Measurements from ENCODE around the gene RIOK2. TPM values are rescaled to one million over a fixed set of nuclear protein-coding genes. Genes with fewer than 3 reads are reported as not detected.

RIOK2 gene
- total and polyA plus RNA-seq, 9 of the 15 experiments (the other 6 are each of a cell fraction or from before 2014, with no cell fraction given): 22.9 to 97.6 (median 47.8) TPM

DNA sequence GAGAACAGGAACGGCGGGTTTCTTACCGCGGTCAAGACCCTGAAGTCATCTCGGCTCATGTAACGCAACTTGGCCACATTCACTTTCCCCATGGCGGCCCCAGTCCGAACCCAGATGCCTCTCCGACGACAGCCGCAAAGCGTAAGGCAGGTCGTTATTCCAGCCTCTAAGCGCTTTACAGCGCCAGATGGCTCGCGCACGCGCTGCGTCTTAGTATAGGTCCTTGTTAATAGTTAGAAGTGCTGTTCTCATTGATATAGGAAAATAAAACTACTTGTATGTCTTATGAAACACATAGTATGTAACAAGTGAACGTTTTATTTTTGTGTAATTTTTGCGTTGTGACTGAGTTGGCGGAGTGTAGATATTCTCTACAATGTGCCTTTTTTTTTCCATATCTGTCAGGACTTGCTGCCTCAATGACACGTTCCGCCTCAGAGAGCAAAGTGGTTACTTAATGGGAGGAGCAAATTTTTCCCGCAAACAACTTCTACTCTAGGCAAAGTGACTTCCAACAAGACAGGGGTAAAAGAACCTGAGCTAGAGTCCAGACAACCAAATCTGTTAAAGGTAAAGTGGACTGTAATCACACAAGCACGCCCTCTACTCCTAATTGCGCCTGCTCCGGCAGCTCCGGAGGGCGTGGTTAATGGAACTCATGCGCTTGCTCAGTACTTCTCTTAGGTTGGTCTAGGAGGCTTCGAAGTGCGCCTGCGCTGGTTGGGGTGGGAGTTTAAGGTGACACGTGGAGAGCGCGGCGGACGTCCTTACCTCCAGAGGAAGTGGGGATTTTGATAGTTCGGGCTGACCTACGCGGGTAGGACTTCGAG is at the start of gene RIOK2 (continued):
- peak; percentile 95 to 97 for TF ChIP-seq MNT (conservative IDR thresholded peaks at IDR 0.05)
- TF ChIP-seq RBM25 (IDR thresholded peaks at IDR 0.05; ENCODE audit: low read depth, low read length, severe bottlenecking): peak; percentile 72
- peak; percentile 46; the same call in 1 of the 2 replicates for TF ChIP-seq JUN (IDR thresholded peaks at IDR 0.05; ENCODE audit: borderline replicate concordance, low read depth, low read length)
- peak; percentile 50; the same call in 1 of the 2 replicates for TF ChIP-seq JUN (CRISPR knock-in tag; IDR thresholded peaks at IDR 0.05; ENCODE audit: borderline replicate concordance)
- TF ChIP-seq HDAC1 (IDR thresholded peaks at IDR 0.05): peak in 1 of 2 experiments; percentile 57; a peak in 2 of 4 replicates
- TF ChIP-seq RBBP5 (IDR thresholded peaks at IDR 0.05; ENCODE audit: borderline replicate concordance, insufficient read depth, low read length, poor library complexity, severe bottlenecking): peak; percentile 87
- 0 out of 2 replicates have a peak, but pooled peaks have one; percentile 14 for TF ChIP-seq TCF7 (IDR thresholded peaks at IDR 0.05; ENCODE audit: borderline replicate concordance)
- no peak for TF ChIP-seq ZNF124 (CRISPR knock-in tag; IDR thresholded peaks at IDR 0.05)
- TF ChIP-seq, protein P1, sequence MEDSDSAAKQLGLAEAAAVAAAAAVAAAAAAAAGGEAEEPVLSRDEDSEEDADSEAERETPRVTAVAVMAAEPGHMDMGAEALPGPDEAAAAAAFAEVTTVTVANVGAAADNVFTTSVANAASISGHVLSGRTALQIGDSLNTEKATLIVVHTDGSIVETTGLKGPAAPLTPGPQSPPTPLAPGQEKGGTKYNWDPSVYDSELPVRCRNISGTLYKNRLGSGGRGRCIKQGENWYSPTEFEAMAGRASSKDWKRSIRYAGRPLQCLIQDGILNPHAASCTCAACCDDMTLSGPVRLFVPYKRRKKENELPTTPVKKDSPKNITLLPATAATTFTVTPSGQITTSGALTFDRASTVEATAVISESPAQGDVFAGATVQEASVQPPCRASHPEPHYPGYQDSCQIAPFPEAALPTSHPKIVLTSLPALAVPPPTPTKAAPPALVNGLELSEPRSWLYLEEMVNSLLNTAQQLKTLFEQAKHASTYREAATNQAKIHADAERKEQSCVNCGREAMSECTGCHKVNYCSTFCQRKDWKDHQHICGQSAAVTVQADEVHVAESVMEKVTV (CRISPR knock-in tag; IDR thresholded peaks at IDR 0.05): 0 out of 2 replicates have a peak, but pooled peaks have one; percentile 25
- peak; percentile 84 for TF ChIP-seq USF1 (CRISPR knock-in tag; IDR thresholded peaks at IDR 0.05)
- TF ChIP-seq ZBTB33 (CRISPR knock-in tag; IDR thresholded peaks at IDR 0.05): peak; percentile 54; the same call in 1 of the 2 replicates
- 0 out of 2 replicates have a peak, but pooled peaks have one; percentile 68 for TF ChIP-seq HINFP (tag; conservative IDR thresholded peaks at IDR 0.05; ENCODE audit: low read depth)
- peak; percentile 76 for TF ChIP-seq GABPB1 (CRISPR knock-in tag; IDR thresholded peaks at IDR 0.05)
- TF ChIP-seq BRD4 (IDR thresholded peaks at IDR 0.05): 0 out of 2 replicates have a peak, but pooled peaks have one; percentile 84
- TF ChIP-seq SUPT5H (IDR thresholded peaks at IDR 0.05): peak; percentile 75
- TF ChIP-seq NR2C2 (CRISPR knock-in tag; IDR thresholded peaks at IDR 0.05): peak; percentile 28; the same call in 1 of the 2 replicates
- peak; percentile 91 for TF ChIP-seq NR2C2 (tag; IDR thresholded peaks at IDR 0.05)
- no peak for TF ChIP-seq CHD2 (IDR thresholded peaks at IDR 0.05; ENCODE audit: low read depth, low read length)
- peak; percentile 25; the same call in 1 of the 2 replicates for TF ChIP-seq TAL1 (IDR thresholded peaks at IDR 0.05)

All from K562 (cell line).